IMR-90 (cell line): ENCODE results near the gene TBPL2. TPM values are rescaled to one million over a fixed set of nuclear protein-coding genes. Genes with fewer than 3 reads are reported as not detected.
A peak's percentile ranks its signal among the peaks of the same experiment; 100 is the strongest.

Source experiments
- ATAC-seq: fragments of 200-7000 bp; cut with Tn5 transposase; 2 replicates; pipeline ENCODE4 v1.9.1; 2020; ENCODE audit warnings: low read depth, mild to moderate bottlenecking, moderate library complexity
- BruUV-seq: library from RNA; stranded (reverse); fragments of 400-500 nt; replicated peaks from 2 replicates; lab custom pipeline; 2021; lab: Mats Ljungman, UMichigan
- CTCF ChIA-PET: fragments of 300-600 bp; formaldehyde crosslinking; extraction: SDS; loops from one replicate; lab custom pipeline; 2021; ENCODE audit warnings: antibody characterized with exemption; lab: Yijun Ruan, JAX
- POLR2A ChIA-PET: fragments of 300-600 bp; sonication (Branson Sonifier 250); formaldehyde crosslinking; loops from one replicate; lab custom pipeline; 2022; ENCODE audit warnings: antibody characterized with exemption; ENCODE audit not compliant: unreplicated experiment; lab: Charles Lee
- DNase-seq: peaks from one replicate; pipeline ENCODE4 v3.0.0; 2013
- H2AFZ ChIP-seq: replicated peaks from 2 replicates; pipeline ENCODE3; 2013; ENCODE audit warnings: low read length, mild to moderate bottlenecking; ENCODE audit not compliant: poor library complexity
- H2AK5ac ChIP-seq: 2 replicates; pipeline ENCODE4 v1.6.1; 2013; ENCODE audit warnings: low read depth, low read length, inconsistent platforms
- H2AK9ac ChIP-seq: replicated peaks from 2 replicates; pipeline ENCODE3; 2013; ENCODE audit warnings: mild to moderate bottlenecking, low read depth, low read length, moderate library complexity; ENCODE audit not compliant: poor library complexity
- H2BK120ac ChIP-seq: 2 replicates; pipeline ENCODE4 v1.6.1; 2013; ENCODE audit warnings: low read depth, low read length, inconsistent platforms
- H2BK15ac ChIP-seq: 3 replicates; pipeline ENCODE4 v1.6.1; 2013; ENCODE audit warnings: low read depth, low read length, inconsistent platforms
- H2BK20ac ChIP-seq: 2 replicates; pipeline ENCODE4 v1.6.1; 2013; ENCODE audit warnings: low read depth, mild to moderate bottlenecking, inconsistent platforms, low read length, moderate library complexity
- H2BK5ac ChIP-seq: 2 replicates; pipeline ENCODE4 v1.6.1; 2013; ENCODE audit warnings: mild to moderate bottlenecking, low read depth, low read length, inconsistent platforms; ENCODE audit not compliant: poor library complexity, severe bottlenecking
- H3K14ac ChIP-seq: replicated peaks from 2 replicates; pipeline ENCODE4 v1.6.1; 2013; ENCODE audit warnings: low read depth, low read length, inconsistent platforms
- H3K18ac ChIP-seq: 2 replicates; pipeline ENCODE4 v1.6.1; 2013; ENCODE audit warnings: low read depth, low read length, control low read depth
- H3K23ac ChIP-seq: 2 replicates; pipeline ENCODE4 v1.6.1; 2013; ENCODE audit warnings: low read depth, low read length, inconsistent platforms
- H3K27ac ChIP-seq: 2 replicates; pipeline ENCODE4 v1.5.1; 2013; ENCODE audit warnings: mild to moderate bottlenecking, control low read depth, low read length; ENCODE audit not compliant: insufficient read depth
- H3K27me3 ChIP-seq: 2 replicates; pipeline ENCODE4 v1.6.1; 2013; ENCODE audit warnings: low read length; ENCODE audit not compliant: control insufficient read depth, insufficient read depth
- H3K36me3 ChIP-seq: 2 replicates; pipeline ENCODE4 v1.6.1; 2013; ENCODE audit warnings: low read length, mixed read lengths; ENCODE audit not compliant: control insufficient read depth, insufficient read depth
- H3K4ac ChIP-seq: 2 replicates; pipeline ENCODE4 v1.6.1; 2013; ENCODE audit warnings: low read depth, low read length, inconsistent platforms
- H3K4me1 ChIP-seq: 2 replicates; pipeline ENCODE4 v1.6.1; 2013; ENCODE audit warnings: low read length, mixed read lengths; ENCODE audit not compliant: control insufficient read depth, insufficient read depth
- H3K4me2 ChIP-seq: 2 replicates; pipeline ENCODE4 v1.6.1; 2013; ENCODE audit warnings: low read depth, mild to moderate bottlenecking, control low read depth, low read length, moderate library complexity
- H3K4me3 ChIP-seq: 2 replicates; pipeline ENCODE4 v1.5.1; 2013; ENCODE audit warnings: low read depth, mild to moderate bottlenecking, control low read depth, low read length, moderate library complexity; ENCODE audit not compliant: insufficient read depth
- H3K56ac ChIP-seq: 2 replicates; pipeline ENCODE4 v1.6.1; 2013; ENCODE audit warnings: low read length, inconsistent platforms; ENCODE audit not compliant: insufficient read depth; ENCODE audit errors: extremely low read depth
- H3K79me1 ChIP-seq, 2 experiments: 2 replicates each; pipeline ENCODE4 v1.6.1; 2013; ENCODE audit warnings: low read length in 2 of 2, inconsistent platforms in 1 of 2, low read depth in 1 of 2
- H3K9ac ChIP-seq: 2 replicates; pipeline ENCODE4 v1.6.1; 2013; ENCODE audit warnings: low read depth, low read length, control low read depth
- H3K9me1 ChIP-seq: 2 replicates; pipeline ENCODE4 v1.6.1; 2013; ENCODE audit warnings: low read length, inconsistent platforms; ENCODE audit not compliant: insufficient read depth
- H3K9me3 ChIP-seq: 2 replicates; pipeline ENCODE4 v1.6.1; 2013; ENCODE audit warnings: low read length; ENCODE audit not compliant: control insufficient read depth, insufficient read depth
- H4K20me1 ChIP-seq: 2 replicates; pipeline ENCODE4 v1.6.1; 2013; ENCODE audit warnings: low read length, inconsistent platforms; ENCODE audit not compliant: insufficient read depth
- H4K5ac ChIP-seq: 2 replicates; pipeline ENCODE4 v1.6.1; 2013; ENCODE audit warnings: mild to moderate bottlenecking, low read depth, low read length, control low read depth
- H4K8ac ChIP-seq, 2 experiments: 2 replicates each; pipeline ENCODE4 v1.6.1; 2013; ENCODE audit warnings: low read depth in 2 of 2, low read length in 2 of 2, control low read depth in 1 of 2, inconsistent platforms in 1 of 2
- H4K91ac ChIP-seq: 2 replicates; pipeline ENCODE4 v1.6.1; 2013; ENCODE audit warnings: low read depth, low read length, inconsistent platforms; ENCODE audit not compliant: insufficient read depth
- BHLHE40 ChIP-seq: fragments of 150-350 bp; IDR thresholded peaks from 2 replicates; pipeline ENCODE4 v1.6.1; 2016; ENCODE audit warnings: mild to moderate bottlenecking, low read depth, low read length
- CEBPB ChIP-seq: IDR thresholded peaks from 2 replicates; pipeline ENCODE4 v1.6.1; 2012; ENCODE audit warnings: low read depth, low read length, improper control_type of control experiment
- CHD1 ChIP-seq: IDR thresholded peaks from 2 replicates; pipeline ENCODE4 v1.6.1; 2012; ENCODE audit warnings: low read depth, low read length, improper control_type of control experiment
- FOS ChIP-seq: fragments of 150-350 bp; IDR thresholded peaks from 2 replicates; pipeline ENCODE4 v1.6.1; 2016; ENCODE audit warnings: low read depth, low read length
- MAFK ChIP-seq: IDR thresholded peaks from 2 replicates; pipeline ENCODE4 v1.6.1; 2012; ENCODE audit warnings: low read depth, low read length, improper control_type of control experiment
- MAZ ChIP-seq: IDR thresholded peaks from 2 replicates; pipeline ENCODE4 v1.6.1; 2012; ENCODE audit warnings: low read depth, mild to moderate bottlenecking, low read length, improper control_type of control experiment, moderate library complexity, borderline replicate concordance
- MXI1 ChIP-seq: IDR thresholded peaks from 2 replicates; pipeline ENCODE4 v1.6.1; 2012; ENCODE audit warnings: low read depth, mild to moderate bottlenecking, low read length, moderate library complexity, borderline replicate concordance
- NFE2L2 ChIP-seq: fragments of 150-350 bp; IDR thresholded peaks from 2 replicates; pipeline ENCODE4 v1.6.1; 2016; ENCODE audit warnings: low read depth, mild to moderate bottlenecking, low read length
- RAD21 ChIP-seq: IDR thresholded peaks from 2 replicates; pipeline ENCODE4 v1.6.1; 2012; ENCODE audit warnings: low read length, improper control_type of control experiment
- RCOR1 ChIP-seq: IDR thresholded peaks from 2 replicates; pipeline ENCODE4 v1.6.1; 2012; ENCODE audit warnings: mild to moderate bottlenecking, low read length, improper control_type of control experiment; ENCODE audit not compliant: insufficient replicate concordance
- RFX5 ChIP-seq: IDR thresholded peaks from 2 replicates; pipeline ENCODE4 v1.8.0; 2012; ENCODE audit warnings: low read depth, mild to moderate bottlenecking, low read length, moderate library complexity
- SMC3 ChIP-seq: fragments of 150-350 bp; IDR thresholded peaks from 2 replicates; pipeline ENCODE4 v1.6.1; 2016; ENCODE audit warnings: low read depth, mild to moderate bottlenecking, antibody characterized with exemption, low read length, moderate library complexity
- WGBS, 2 experiments: methylation state at CpG; one replicate each; pipeline versions ENCODE4 v1.1.5 to v1.1.7; 2013; ENCODE audit warnings: missing lambda C conversion rate in 2 of 2; ENCODE audit not compliant: insufficient read length in 1 of 2; ENCODE audit errors: extremely low coverage in 2 of 2; 5-methylcytosine and 5-hydroxymethylcytosine counted together
- dilution Hi-C: fragments of 300-500 bp; cut with HindIII; formaldehyde crosslinking; loops from one replicate; pipeline ENCODE4 v1.14.3; 2018; ENCODE audit warnings: low sequenced_read_pairs; ENCODE audit not compliant: unreplicated experiment
- in situ Hi-C: fragments of 300-500 bp; cut with MboI; formaldehyde crosslinking; loops from 3 replicates; pipeline ENCODE4 v1.14.3; 2019; ENCODE audit warnings: low sequenced_read_pairs, inconsistent platforms, mixed read lengths
- intact Hi-C: fragments of 100-400 bp; cut with micrococcal nuclease; formaldehyde crosslinking; loops from 2 replicates; pipeline ENCODE4 v1.10.0; 2022
- polyA plus RNA-seq, 3 experiments: library from polyadenylated mRNA; depleted of rRNA; stranded (reverse); fragments of >200 nt; gene quantifications; 2 replicates each; pipeline ENCODE4 v1.2.3, GENCODE V29; 2012; ENCODE audit warnings: low replicate concordance in 1 of 3
- total RNA-seq: library from RNA; depleted of rRNA; stranded (reverse); fragments of >200 nt; gene quantifications from 2 replicates; pipeline ENCODE4 v1.2.3, GENCODE V29; 2012
- TF ChIP-seq, protein P1 (sequence below): fragments of 150-350 bp; IDR thresholded peaks from 2 replicates; pipeline ENCODE4 v1.6.1; 2016; ENCODE audit warnings: low read depth, mild to moderate bottlenecking, low read length, moderate library complexity, borderline replicate concordance
- TF ChIP-seq, protein P2 (sequence below): conservative IDR thresholded peaks from 2 replicates; pipeline ENCODE4 v1.5.1; 2012; ENCODE audit warnings: mild to moderate bottlenecking, low read depth, low read length, improper control_type of control experiment

Gene TBPL2
- total and polyA plus RNA-seq, 2 of the 4 experiments (the other 2 are of a cell fraction) = not detected

GRCh38 chr14:55386037-55386808 lies 54.2 kb downstream of the TBPL2 start:
- ATAC-seq = no peak
- TF ChIP-seq RCOR1 = no peak
- no peak for TF ChIP-seq CEBPB
- TF ChIP-seq NFE2L2 = no peak
- TF ChIP-seq SMC3 = no peak
- TF ChIP-seq MAFK = no peak
- no peak for TF ChIP-seq CHD1
- TF ChIP-seq MAZ = no peak
- TF ChIP-seq MXI1 = no peak
- no peak for TF ChIP-seq RAD21
- TF ChIP-seq, protein P1, sequence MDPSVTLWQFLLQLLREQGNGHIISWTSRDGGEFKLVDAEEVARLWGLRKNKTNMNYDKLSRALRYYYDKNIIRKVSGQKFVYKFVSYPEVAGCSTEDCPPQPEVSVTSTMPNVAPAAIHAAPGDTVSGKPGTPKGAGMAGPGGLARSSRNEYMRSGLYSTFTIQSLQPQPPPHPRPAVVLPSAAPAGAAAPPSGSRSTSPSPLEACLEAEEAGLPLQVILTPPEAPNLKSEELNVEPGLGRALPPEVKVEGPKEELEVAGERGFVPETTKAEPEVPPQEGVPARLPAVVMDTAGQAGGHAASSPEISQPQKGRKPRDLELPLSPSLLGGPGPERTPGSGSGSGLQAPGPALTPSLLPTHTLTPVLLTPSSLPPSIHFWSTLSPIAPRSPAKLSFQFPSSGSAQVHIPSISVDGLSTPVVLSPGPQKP = no peak
- no peak for TF ChIP-seq BHLHE40
- TF ChIP-seq, protein P2, sequence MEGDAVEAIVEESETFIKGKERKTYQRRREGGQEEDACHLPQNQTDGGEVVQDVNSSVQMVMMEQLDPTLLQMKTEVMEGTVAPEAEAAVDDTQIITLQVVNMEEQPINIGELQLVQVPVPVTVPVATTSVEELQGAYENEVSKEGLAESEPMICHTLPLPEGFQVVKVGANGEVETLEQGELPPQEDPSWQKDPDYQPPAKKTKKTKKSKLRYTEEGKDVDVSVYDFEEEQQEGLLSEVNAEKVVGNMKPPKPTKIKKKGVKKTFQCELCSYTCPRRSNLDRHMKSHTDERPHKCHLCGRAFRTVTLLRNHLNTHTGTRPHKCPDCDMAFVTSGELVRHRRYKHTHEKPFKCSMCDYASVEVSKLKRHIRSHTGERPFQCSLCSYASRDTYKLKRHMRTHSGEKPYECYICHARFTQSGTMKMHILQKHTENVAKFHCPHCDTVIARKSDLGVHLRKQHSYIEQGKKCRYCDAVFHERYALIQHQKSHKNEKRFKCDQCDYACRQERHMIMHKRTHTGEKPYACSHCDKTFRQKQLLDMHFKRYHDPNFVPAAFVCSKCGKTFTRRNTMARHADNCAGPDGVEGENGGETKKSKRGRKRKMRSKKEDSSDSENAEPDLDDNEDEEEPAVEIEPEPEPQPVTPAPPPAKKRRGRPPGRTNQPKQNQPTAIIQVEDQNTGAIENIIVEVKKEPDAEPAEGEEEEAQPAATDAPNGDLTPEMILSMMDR = no peak
- no peak for TF ChIP-seq FOS
- no peak for TF ChIP-seq RFX5

More at GRCh38 chr14:55386037-55386808, 54.2 kb downstream of the TBPL2 start:
- H3K4ac ChIP-seq = 0 out of 2 replicates have a peak overlapping the region, but pooled peaks have one; percentile 15
- peaks cover 3 to 26% of the 10 kb centered on the region in 2 experiments; a peak in 2 of 4 replicates for H3K79me1 ChIP-seq
- peaks cover 20% of the 10 kb centered on the region for H3K4me1 ChIP-seq
- no peak overlapping the region for H3K23ac ChIP-seq
- H2AK9ac ChIP-seq = peak overlapping the region; percentile 12
- no peak overlapping the region for H3K18ac ChIP-seq
- H3K9ac ChIP-seq = no peak overlapping the region
- 0 out of 3 replicates have a peak overlapping the region, but pooled peaks have one; percentile 27 for H2BK15ac ChIP-seq
- no peaks in the 10 kb centered on the region for H4K20me1 ChIP-seq
- H3K56ac ChIP-seq = no peak overlapping the region
- no peak for DNase-seq
- intact Hi-C loops = no loop called here
- no peak overlapping the region for H2BK5ac ChIP-seq
- H4K91ac ChIP-seq = no peak overlapping the region
- CTCF ChIA-PET = interaction anchor here (0.6 to 1.0 kb wide), 4 partner anchors 12 to 36 kb away, joined by 3 read pairs; no protein-coding TSS in a partner anchor
- no peaks in the 10 kb centered on the region for H3K9me3 ChIP-seq
- H3K27me3 ChIP-seq = no peaks in the 10 kb centered on the region
- 0 out of 2 replicates have a peak overlapping the region, but pooled peaks have one; percentile 17 for H2AK5ac ChIP-seq
- no peak overlapping the region for H3K4me3 ChIP-seq
- H2BK20ac ChIP-seq = no peak overlapping the region
- peaks cover 17% of the 10 kb centered on the region for H3K36me3 ChIP-seq
- H3K9me1 ChIP-seq = peaks cover 16% of the 10 kb centered on the region
- no peak overlapping the region for H2BK120ac ChIP-seq
- POLR2A ChIA-PET = no interaction called here
- no peak overlapping the region for H4K5ac ChIP-seq
- dilution Hi-C loops = no loop called here
- no peak overlapping the region for H3K14ac ChIP-seq
- in situ Hi-C loops = no loop called here
- BruUV-seq = no TSS peak
- no peak overlapping the region for H3K4me2 ChIP-seq
- H3K27ac ChIP-seq = no peak overlapping the region
- 93% methylated on average over 2 of the region's 6 CpGs; no CpG with 5 or more reads in 1 of the 2 experiments for WGBS, 2 experiments
- H4K8ac ChIP-seq = no peak overlapping the region
- H2AFZ ChIP-seq = no peak overlapping the region
